D721Med (cell line): ENCODE results near the gene MCF2L.

Experiments used
- DNase-seq: peaks from one replicate; pipeline ENCODE4 v3.0.0; 2011; ENCODE audit warnings: low spot score; ENCODE audit not compliant: insufficient read length
- FAIRE-seq: peaks from 2 replicates; lab custom pipeline; 2011; peaks lifted over from hg19 to GRCh38; lab: Jason Lieb, UNC
- CTCF ChIP-seq: IDR thresholded peaks from 2 replicates; pipeline ENCODE4 v1.5.1; 2012; ENCODE audit warnings: mild to moderate bottlenecking, control low read depth; ENCODE audit not compliant: insufficient read depth; ENCODE audit errors: missing control alignments

MCF2L gene

GRCh38 chr13:113123226-113124201 is 154.5 kb downstream of the MCF2L start:
- no peak for FAIRE-seq
- peak; percentile 16 for TF ChIP-seq CTCF
- DNase-seq = no peak

GRCh38 chr13:113124211-113124970 is 155.4 kb downstream of the MCF2L start:
- TF ChIP-seq CTCF = no peak
- no peak for FAIRE-seq
- no peak for DNase-seq

- no peak for TF ChIP-seq CTCF
- no peak for FAIRE-seq
- no peak for DNase-seq
Observed at GRCh38 chr13:113125506-113126264, 156.7 kb downstream of the MCF2L start.

- FAIRE-seq (no peak), DNase-seq (no peak)
- no peak for TF ChIP-seq CTCF
Observed at GRCh38 chr13:113126265-113127150, 157.5 kb downstream of the MCF2L start.

- DNase-seq = no peak
- TF ChIP-seq CTCF = no peak
- no peak for FAIRE-seq
Observed at GRCh38 chr13:113129480-113129879, 160.5 kb downstream of the MCF2L start.
